Right atrium auricular region (tissue), 2 donors: ENCODE data around the gene KIF5A. TPM values are rescaled to one million over a fixed set of nuclear protein-coding genes. Genes with fewer than 3 reads are reported as not detected.

ENCODE experiments used
- DNase-seq: peaks from one replicate; pipeline ENCODE4 v3.0.0-alpha.2; 2019; ENCODE audit warnings: low spot score
- H3K27ac ChIP-seq, 2 donors: fragments of 200-600 bp; sonication (generic); 1 replicate in 1 of 2; 2 replicates in 1 of 2; pipeline ENCODE4 v1.5.1; 2016 to 2019
- H3K27me3 ChIP-seq, 2 donors: fragments of 200-600 bp; sonication (generic); one replicate each; pipeline versions ENCODE4 v1.5.1 to v1.6.0; 2017 to 2019
- H3K36me3 ChIP-seq: fragments of 200-600 bp; sonication (generic); one replicate; pipeline ENCODE4 v1.5.1; 2016
- H3K4me1 ChIP-seq, 2 donors: fragments of 200-600 bp; sonication (generic); one replicate each; pipeline versions ENCODE4 v1.5.1 to v1.6.0; 2017 to 2019
- H3K4me3 ChIP-seq, 2 donors: fragments of 200-600 bp; sonication (generic); 1 replicate in 1 of 2; 2 replicates in 1 of 2; pipeline ENCODE4 v1.5.1; 2017 to 2019; ENCODE audit warnings: mild to moderate bottlenecking in 1 of 2, moderate library complexity in 1 of 2
- H3K9me3 ChIP-seq, 2 donors: fragments of 200-600 bp; sonication (generic); one replicate each; pipeline ENCODE4 v1.5.1; 2019
- CTCF ChIP-seq, 2 donors: fragments of 200-600 bp; sonication (generic); IDR thresholded peaks; one replicate each; pipeline ENCODE4 v1.5.1; 2019; ENCODE audit warnings: antibody characterized with exemption in 2 of 2
- total RNA-seq, 2 donors: library from RNA; depleted of rRNA; stranded (reverse); fragments of >200 nt; gene quantifications; one replicate each; pipeline ENCODE4 v1.1.0, GENCODE V29; 2016

KIF5A gene
- total RNA-seq, 2 donors from 2014 or later, result 0.11 to 0.12 TPM

- no peaks in the 10 kb centered on the region for H3K4me1 ChIP-seq
- H3K36me3 ChIP-seq, result peaks cover 74% of the 10 kb centered on the region
- H3K27me3 ChIP-seq, result no peaks in the 10 kb centered on the region
- no peak overlapping the region for H3K4me3 ChIP-seq
- no peak for TF ChIP-seq CTCF (IDR thresholded peaks at IDR 0.05)
- no peak for DNase-seq
- H3K27ac ChIP-seq, result no peak overlapping the region
- H3K9me3 ChIP-seq, result no peaks in the 10 kb centered on the region
Measured at GRCh38 chr12:57535764-57536596, 13.9 kb upstream of the KIF5A start.

GRCh38 chr12:57536597-57536942, 13.3 kb upstream of the KIF5A start:
- H3K4me3 ChIP-seq, result no peak overlapping the region
- no peak overlapping the region for H3K27ac ChIP-seq
- no peaks in the 10 kb centered on the region for H3K9me3 ChIP-seq
- DNase-seq, result no peak
- H3K4me1 ChIP-seq, result no peaks in the 10 kb centered on the region
- TF ChIP-seq CTCF (IDR thresholded peaks at IDR 0.05), result no peak
- H3K27me3 ChIP-seq, result no peaks in the 10 kb centered on the region
- peaks cover 73% of the 10 kb centered on the region for H3K36me3 ChIP-seq

- DNase-seq, result no peak
- Histone ChIP-seq H3K4me3 (no peak overlapping the region), H3K27ac (no peak overlapping the region), H3K36me3 (peaks cover 51% of the 10 kb centered on the region), H3K9me3 (no peaks in the 10 kb centered on the region), H3K27me3 (no peaks in the 10 kb centered on the region), H3K4me1 (peaks cover 0 to 9% of the 10 kb centered on the region in 2 donors)
- TF ChIP-seq CTCF (IDR thresholded peaks at IDR 0.05), result no peak
Measured at GRCh38 chr12:57539134-57539768, 10.6 kb upstream of the KIF5A start.

- no peak for DNase-seq
- no peak for TF ChIP-seq CTCF (IDR thresholded peaks at IDR 0.05)
- Histone ChIP-seq H3K4me3 (no peak overlapping the region), H3K36me3 (peaks cover 37% of the 10 kb centered on the region), H3K4me1 (peaks cover 0 to 20% of the 10 kb centered on the region in 2 donors), H3K27ac (no peak overlapping the region), H3K9me3 (no peaks in the 10 kb centered on the region), H3K27me3 (no peaks in the 10 kb centered on the region)
Measured at GRCh38 chr12:57541001-57541400, 8.8 kb upstream of the KIF5A start.

- no peak for DNase-seq
- TF ChIP-seq CTCF (IDR thresholded peaks at IDR 0.05), result no peak
- no peaks in the 10 kb centered on the region for H3K9me3 ChIP-seq
- peaks cover 0 to 25% of the 10 kb centered on the region in 2 donors for H3K4me1 ChIP-seq
- no peaks in the 10 kb centered on the region for H3K27me3 ChIP-seq
- H3K27ac ChIP-seq, result no peak overlapping the region
- H3K36me3 ChIP-seq, result peaks cover 37% of the 10 kb centered on the region
- H3K4me3 ChIP-seq, result no peak overlapping the region
Measured at GRCh38 chr12:57541717-57542116, 8.1 kb upstream of the KIF5A start.
